Non-pigmented ciliary epithelial cell (primary cell): ENCODE results near the gene TMEM205.
"Not testable (repeated sequence)": the region's sequence is repeated elsewhere in the genome, so short reads cannot be mapped to it uniquely, and the experiment has no call there.

Source experiments
- DNase-seq: peaks from one replicate; pipeline ENCODE4 v3.0.0-alpha.2; 2010; ENCODE audit warnings: low read depth

TMEM205 gene

DNA sequence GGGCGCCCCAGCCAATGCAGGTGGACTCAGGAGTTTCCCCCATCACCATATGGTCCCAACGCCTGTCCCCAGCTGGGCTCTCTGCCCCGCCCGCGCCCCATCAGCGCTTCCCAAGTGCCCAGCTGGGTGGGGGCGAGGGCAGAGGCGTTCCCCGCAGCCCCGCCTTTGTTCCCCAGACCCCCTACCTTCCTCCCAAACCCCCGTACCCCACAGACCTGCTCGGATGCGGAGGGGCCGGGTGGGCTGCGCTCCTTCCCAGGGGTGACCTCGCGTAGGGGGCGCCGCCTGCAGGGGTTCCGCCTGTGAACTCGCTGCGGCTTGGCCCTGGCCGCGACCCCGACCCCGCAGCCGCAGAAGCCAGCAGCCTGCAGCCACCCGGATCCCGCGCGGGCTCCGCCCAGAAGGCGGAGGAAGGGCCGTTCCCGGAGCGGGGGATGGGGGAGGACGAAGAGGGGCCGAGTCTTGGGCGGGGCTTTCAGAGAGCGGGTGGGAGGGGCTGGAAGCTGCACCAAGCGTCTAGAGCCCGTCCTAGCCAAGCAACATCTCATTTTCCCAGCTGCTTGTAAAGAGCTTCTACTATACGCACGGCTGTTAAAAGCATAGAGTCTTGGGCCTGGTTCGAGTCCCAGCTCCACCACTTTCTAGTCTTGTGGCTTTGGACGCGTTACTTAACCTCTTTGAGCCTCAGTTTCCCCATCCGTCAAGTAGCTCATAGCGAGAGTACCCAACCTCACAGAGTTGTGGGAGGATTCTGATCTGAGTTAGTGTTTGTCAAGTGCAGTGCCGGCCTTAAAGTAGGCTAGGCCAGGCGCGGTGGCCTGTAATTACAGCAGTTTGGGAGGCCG is 6.6 kb downstream of the TMEM205 start, which contains the start of gene RAB3D:
Gene RAB3D (minus strand): TSS at position 404 of the 845 bp plus-strand sequence. CDS start 2,258 bp downstream, outside the sequence.
- peak; percentile 47 for DNase-seq

DNA sequence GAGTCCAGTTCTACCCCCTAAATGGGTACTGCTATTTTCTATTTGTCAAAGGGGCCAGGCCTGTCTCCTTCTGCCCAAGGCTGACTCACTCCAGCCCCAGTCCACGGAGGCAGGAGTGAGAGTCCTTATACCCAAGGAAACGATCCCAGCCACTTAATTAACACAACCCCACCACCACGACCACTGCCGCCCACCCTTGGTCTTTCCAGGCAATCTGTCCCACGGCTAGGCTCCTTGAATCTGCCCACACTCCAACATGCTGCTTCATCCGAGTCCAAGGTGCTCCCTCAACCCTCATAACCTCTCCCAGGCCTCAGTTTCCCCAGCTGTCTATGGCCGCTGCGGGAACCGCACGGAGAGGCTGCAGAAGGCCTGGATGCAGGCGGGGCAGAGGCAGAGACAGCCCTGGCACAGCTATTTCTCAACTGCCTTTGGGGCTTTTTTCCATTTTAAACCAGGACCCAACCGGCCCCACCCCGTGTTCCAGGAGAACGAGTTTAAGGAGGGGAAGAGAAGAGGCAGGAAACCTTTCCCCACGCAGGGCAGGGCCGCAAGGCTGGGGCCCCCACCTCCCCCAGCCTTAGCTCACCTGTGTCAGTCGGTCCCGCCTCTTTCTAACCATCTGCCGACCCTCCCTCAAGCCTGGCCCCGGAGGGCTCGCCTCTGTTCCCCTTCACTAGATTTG is 7.4 kb downstream of the TMEM205 start:
- DNase-seq, result no peak

DNA sequence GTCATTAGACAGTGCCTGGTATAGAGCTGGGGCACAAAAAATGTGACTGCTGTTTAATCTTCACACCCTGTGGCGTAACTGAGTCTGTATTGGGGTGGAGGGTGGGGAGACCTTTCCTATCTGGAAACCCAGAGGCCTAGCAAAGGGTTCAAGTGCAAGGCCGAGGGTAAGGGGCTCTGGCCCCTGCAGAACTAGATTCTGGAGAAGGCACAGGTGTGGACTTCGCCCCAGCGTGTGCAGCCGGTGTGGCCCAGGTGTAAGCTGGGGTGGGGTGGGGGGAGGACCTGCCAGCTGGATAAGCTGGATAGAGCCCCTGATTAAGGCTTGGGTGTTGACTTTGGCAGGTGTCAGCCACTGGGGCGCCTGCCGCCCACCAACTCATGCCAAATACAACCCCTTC is 7.9 kb downstream of the TMEM205 start:
- DNase-seq, result no peak

DNA sequence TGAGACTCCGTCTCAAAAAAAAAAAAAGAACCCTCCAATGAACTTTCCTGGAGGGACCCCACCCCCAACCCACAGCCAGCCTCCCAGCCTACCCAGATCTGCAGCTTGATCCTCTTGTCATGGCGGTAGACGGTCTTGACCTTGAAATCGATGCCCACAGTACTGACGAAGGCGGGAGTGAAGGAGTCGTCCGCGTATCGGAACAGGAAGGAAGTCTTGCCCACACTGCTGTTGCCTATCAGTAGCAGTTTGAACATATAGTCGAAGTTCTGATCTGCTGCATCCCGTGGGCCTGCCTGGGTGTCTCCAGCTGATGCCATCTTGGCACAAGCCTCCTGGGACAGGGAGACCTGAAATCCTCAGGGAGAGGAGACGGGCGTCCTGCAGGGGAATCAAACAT is 9.0 kb downstream of the TMEM205 start:
- DNase-seq, result no peak

DNA sequence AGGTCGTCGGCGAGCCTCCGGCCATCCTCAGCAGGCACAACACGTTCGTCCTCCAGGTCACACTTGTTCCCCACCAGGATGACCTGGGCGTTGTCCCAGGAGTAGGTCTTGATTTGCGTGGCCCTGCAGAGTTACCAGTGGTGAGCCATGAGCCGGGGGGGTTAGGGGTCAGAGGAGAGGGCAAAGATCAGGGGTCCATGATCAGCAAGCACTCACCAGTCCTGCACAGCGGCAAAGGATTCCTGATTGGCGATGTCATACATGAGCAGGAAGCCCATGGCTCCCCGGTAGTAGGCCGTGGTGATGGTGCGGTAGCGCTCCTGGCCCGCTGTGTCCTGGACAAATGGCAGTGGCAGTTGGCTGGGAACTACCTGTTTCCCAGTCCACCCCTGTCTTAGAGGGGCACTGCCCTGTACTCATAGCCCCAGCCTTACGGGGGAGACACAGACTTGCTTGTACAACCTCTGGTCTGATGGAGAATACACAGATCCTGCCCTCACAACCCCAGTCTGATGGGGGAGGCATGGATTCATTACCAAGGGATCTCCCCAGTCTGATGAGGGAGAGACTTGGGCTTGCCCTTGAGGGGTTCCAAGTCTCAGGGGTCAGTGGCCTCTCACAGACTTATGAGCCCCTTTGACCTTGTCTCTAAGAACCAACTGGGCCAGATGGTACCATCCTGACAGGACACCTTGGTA is 10.5 kb downstream of the TMEM205 start:
- DNase-seq, result no peak

DNA sequence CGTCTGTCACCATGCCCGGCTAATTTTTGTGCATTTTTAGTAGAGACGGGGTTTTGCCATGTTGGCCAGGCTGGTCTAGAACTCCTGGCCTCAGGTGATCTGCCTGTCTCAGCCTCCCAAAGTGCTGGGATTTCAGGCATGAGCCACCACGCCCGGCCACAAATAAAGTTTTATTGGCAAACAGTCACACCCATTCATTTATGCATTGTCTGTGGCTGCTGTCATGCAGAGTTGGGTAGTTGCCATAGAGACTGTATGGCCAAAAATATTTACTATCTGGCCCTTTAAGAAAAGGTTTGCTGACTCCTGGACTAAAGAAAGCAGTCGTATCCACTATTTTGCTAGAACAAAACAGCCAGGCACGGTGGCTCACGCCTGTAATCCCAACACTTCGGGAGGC is 12.2 kb downstream of the TMEM205 start:
- DNase-seq, result not testable (repeated sequence)

GRCh38 chr19:11332822-11333221 is 13.2 kb downstream of the TMEM205 start:
- DNase-seq, result no peak

- no peak for DNase-seq
Measured at GRCh38 chr19:11331502-11331901, 14.6 kb downstream of the TMEM205 start.

DNA sequence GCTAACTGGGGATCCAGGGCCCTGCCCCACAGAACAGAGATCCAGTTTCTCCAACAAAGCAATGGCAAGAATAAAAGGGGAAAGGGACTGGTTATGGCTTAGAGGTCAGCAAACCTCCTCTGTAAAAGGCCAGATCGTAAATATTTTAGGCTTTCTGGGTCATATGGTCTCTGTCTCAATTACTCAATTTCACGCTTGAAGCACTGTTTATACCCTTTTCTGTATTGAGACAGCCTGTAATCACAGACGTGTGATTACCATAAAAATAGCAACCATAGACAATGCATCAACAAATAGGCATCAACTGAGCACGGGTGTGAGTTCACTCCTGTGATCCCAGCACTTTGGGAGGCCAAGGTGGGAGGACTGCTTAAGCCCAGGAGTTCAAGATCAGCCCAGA is 15.9 kb downstream of the TMEM205 start:
- DNase-seq, result no peak

DNA sequence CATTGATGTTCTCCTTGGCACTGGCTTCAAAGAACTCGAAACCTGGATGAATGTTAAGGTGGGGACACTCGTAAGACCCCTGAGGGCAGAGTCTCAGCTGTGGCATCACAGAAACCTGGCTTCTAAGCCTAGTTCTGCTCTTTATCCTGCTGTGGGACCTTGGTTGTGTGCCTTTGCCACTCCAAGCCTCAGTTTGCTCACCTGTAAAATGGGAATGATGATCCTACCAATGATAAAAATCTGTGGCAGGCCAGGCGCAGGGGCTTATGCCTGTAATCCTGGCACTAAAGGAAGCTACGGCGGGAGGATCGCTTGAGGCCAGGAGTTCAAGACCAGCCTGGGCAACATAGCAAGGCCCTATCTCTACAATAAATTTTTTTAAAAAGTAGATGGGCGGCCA is 20.5 kb downstream of the TMEM205 start:
- DNase-seq, result no peak

DNA sequence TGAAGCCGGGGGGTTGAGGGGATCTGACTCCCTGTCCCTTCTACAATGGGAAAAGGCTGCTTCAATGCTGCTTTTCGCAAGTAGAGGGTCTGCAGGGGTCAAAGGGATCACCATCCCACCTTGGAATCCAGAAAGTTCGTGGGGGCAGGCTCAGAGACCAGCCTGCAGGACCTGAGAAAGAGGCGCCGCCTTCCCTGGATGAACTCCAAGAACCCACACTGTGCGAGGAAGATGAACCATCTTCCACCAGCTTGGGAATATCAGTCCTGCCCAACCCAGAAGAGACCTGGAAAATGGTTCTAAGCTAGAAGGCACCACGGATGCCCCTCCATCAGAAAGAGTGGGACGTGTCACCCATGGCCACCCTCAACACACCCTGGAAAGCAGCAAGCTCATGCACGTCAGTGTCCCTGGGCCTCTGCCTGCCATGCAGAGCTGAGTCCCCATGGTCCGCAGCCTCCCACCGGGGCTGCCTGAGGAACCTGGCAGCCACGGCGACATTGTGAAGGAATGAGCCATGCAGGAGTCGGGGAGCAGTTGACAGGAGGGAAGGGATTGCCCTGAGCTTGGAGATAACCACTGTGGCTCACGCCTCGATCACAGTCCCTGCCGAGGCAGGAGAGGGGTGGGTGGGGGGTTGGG is 21.2 kb downstream of the TMEM205 start:
- DNase-seq, result no peak

GRCh38 chr19:11324079-11324661 is 21.9 kb downstream of the TMEM205 start:
- DNase-seq, result peak; percentile 78

- DNase-seq, result no peak
Measured at GRCh38 chr19:11323601-11324078, 22.4 kb downstream of the TMEM205 start.

DNA sequence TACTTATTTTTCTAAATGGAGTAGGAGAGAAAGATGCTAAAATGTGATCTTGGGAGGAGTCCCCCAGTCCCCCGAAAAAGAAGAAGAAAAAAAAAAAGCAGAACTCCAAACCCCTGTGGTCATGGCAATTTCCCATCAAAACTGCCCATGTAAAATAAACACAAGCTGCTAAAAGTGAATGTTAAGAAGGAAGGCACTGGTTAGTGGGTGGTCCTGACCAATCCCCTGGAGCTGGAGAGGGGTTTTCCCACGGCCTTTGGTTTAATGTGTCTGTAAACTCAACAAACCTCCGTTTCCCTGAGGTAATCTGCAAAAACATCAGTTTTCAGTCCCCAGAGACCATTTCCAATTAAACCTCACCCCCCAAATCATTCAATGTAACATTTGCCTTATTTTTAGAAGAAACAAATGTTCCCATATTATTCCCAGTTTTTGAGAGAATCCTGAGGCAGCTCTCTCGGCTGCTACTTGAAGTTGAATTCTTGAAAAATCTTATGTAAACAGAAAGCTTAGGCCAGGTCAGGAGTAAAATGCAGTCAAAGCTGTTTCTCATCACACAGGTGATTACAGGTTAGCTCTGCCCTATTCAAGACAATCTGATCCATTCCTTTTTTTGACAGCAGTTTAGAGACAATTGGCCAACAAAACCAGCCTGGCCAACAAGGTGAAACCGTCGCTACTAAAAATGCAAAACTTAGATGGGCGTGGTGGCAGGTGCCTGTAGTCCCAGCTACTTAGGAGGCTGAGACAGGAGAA is 23.6 kb downstream of the TMEM205 start:
- no peak for DNase-seq

GRCh38 chr19:11321191-11322126 is 24.6 kb downstream of the TMEM205 start:
- DNase-seq, result no peak

DNA sequence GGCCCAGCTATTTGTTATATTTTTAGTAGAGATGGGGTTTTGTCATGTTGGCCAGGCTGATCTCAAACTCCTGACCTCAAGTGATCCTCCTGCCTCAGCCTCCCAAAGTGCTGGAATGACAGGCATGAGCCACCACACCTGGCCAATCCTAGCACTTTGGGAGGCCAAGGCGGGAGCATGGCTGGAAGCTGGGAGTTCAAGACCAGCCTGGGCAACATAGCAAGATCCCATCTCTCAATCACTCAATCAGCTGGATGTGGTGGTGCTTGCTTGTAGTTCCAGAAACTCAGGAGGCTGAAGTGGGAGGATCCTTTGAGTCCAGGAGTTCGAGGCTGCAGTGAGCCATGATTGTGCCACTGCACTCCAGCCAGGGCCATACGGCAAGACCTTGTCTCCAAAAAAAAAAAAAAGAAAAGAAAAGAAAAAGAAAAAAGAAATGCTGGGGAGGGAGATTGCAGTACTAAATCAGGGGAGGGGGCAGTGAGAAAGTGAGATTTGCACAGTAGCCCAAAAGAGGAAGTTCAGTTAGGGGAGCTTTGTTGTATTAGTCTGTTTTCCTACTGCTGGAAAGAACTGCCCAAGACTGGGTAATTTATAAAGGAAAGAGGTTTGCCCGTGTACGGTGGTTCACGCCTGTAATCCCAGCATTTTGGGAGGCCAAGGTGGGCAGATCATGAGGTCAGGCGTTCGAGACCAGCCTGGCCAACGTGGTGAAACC is 25.6 kb downstream of the TMEM205 start:
- DNase-seq, result not testable (repeated sequence)

DNA sequence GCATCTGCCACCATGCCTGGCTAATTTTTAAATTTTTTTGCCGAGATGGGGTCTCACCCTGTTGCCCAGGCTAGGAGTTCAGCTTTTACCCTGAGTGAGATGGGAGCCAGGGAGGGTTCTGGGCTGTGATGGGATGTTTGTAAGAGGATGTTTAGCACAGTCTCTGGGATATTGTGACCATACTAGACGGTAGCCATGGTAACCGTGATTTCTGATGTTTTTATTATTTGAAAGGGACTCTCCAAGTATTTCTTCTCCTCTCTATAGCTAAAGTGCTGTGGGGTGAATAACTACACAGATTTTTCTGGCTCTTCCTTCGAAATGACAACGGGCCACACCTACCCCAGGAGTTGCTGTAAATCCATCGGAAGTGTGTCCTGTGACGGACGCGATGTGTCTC is 39.7 kb downstream of the TMEM205 start:
- DNase-seq, result no peak

DNA sequence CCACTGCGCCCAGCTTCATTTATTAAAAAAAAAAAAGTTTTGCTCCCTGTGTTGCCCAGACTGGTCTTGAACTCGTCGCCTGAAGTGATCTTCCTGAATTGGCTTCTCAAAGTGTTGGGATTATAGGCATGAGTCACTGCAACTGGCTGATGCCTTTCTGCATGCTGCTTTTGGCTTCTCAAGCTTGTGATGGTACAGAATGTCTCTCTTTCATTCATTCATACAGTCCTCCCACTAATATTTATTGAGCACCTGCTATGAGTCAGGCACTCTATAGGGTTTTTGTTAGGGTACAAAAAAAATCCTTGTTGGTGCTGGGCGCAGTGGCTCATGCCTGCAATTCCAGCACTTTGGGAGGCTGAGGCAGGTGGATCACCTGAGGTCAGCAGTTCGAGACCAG is 41.1 kb downstream of the TMEM205 start:
- no peak for DNase-seq

DNA sequence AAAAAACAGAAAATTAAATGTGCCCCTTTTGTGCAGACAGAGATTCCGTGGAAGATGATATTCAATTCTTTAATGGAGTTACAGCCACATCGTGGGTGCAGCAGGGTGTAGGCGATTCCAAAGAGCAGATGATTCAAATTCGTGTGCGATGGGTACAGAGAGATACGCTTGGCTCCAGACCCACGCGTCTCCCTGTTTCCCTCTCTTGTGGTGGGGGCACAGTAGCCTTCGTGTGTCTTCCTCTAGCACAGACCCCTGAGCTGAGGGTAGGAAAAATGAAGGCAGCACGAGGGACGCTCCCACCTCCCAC is 45.3 kb downstream of the TMEM205 start:
- DNase-seq, result no peak
